ENCODE measurements around the gene ETDC. TPM values are rescaled to one million over a fixed set of nuclear protein-coding genes. Genes with fewer than 3 reads are reported as not detected.

ETDC gene
- not detected for total RNA-seq

- TF ChIP-seq, protein P1, sequence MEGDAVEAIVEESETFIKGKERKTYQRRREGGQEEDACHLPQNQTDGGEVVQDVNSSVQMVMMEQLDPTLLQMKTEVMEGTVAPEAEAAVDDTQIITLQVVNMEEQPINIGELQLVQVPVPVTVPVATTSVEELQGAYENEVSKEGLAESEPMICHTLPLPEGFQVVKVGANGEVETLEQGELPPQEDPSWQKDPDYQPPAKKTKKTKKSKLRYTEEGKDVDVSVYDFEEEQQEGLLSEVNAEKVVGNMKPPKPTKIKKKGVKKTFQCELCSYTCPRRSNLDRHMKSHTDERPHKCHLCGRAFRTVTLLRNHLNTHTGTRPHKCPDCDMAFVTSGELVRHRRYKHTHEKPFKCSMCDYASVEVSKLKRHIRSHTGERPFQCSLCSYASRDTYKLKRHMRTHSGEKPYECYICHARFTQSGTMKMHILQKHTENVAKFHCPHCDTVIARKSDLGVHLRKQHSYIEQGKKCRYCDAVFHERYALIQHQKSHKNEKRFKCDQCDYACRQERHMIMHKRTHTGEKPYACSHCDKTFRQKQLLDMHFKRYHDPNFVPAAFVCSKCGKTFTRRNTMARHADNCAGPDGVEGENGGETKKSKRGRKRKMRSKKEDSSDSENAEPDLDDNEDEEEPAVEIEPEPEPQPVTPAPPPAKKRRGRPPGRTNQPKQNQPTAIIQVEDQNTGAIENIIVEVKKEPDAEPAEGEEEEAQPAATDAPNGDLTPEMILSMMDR (IDR thresholded peaks at IDR 0.05; ENCODE audit: low read depth): no peak
Measured at GRCh38 chrX:135309430-135309923, at the start of gene ETDC. TSS of gene ETDC (plus strand) at chrX:135309480. CDS start at chrX:135309480, 0 bp downstream.

DNA sequence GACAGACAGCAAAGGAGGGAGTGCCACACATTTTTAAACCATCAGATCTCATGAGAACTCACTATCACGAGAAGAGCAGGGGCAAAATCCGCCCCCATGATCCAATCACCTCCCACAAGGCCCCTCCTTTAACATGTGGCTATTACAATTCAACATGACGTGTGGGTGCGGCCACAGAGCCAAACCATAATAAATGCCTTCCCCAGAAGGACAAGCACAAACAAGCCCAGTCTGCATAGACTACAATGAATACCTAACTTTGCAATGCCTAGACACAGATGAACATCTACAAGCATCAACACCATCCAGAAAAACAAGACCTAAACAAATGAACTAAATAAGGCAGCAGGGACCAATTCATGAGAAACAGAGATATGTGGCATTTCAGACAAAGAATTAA, 45.1 kb upstream of the ETDC start:
- TF ChIP-seq, protein P1 (IDR thresholded peaks at IDR 0.05; ENCODE audit: low read depth): no peak

- TF ChIP-seq, protein P1 (IDR thresholded peaks at IDR 0.05; ENCODE audit: low read depth): no peak
Measured at GRCh38 chrX:135273162-135273561, 36.1 kb upstream of the ETDC start.

DNA sequence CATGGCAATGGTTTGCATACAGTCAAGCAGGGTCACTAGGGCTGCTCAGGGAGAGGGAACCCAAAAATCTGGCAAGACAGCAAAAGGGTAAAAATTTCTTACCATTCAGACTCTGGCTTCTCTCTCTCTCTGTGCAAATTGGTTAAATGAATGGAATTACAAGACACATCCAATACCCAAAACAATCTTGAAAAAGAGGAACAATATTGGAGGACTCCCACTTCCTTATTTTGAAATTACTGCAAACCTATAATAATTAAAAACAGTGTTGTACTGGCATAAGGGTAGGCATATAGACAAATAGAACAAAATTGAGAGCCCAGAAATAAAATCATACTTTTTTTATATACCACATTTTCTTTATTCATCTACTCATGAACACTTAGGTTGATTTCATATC, 33.3 kb upstream of the ETDC start:
- TF ChIP-seq, protein P1 (IDR thresholded peaks at IDR 0.05; ENCODE audit: low read depth): no peak

DNA sequence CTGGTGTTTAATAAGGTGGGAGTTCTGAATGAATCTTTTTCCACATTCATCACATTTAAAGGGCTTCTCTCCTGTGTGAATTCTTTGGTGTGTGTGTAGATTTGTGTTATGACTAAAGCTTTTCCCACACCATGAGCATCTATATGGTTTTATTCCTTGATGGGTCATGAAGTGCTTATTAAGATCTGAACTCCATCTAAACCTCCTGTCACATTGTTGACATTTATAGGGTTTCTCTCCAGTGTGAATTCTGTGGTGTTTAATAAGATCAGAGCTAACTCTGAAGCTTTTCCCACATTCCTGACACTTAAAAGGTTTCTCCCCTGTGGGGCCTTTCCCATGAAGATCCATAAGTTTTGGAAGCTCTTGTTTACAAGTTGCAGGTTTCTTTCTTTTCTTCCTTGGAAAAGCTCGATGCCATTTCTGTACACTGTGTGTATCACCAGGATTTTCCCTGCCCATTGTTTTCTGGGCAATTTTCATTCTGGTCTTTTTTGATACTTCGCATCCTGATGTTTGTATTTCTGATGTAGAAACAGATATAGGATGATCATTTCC, 21.9 kb upstream of the ETDC start:
- TF ChIP-seq, protein P1 (IDR thresholded peaks at IDR 0.05; ENCODE audit: low read depth): no peak

DNA sequence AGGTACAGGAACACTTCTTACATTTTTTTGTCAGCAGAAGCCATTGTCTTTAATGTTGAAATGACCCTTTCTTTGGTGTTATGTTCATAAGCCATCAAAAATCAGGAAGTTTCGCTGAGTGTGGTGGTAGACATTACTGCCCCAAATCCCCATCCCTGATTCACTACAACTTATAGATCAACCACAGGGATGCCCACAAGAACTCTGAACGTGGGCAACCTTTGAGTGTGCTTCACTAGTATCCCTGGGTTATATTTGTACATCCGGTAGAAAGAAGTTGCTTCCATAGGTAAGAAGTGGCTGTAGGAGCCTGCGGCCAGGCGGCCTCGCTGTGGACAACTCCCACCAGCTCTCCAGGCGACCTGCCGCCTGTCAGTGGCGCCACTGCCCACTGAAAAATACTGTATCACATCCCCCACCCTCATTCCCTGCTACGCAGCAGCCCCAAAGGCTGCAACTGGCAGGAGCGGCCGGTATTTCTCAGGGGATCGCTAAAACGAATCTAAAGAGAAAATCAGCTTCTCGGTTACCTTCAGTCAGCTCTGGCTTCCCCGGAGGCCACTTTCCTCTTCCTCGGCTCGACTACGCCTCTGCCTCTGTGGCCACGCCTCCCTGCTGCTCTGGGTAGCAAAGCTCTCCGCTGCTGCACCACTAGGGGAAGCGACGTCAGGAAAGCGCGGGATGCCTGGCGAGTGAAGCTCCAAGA, 13.9 kb upstream of the ETDC start:
- TF ChIP-seq, protein P1 (IDR thresholded peaks at IDR 0.05; ENCODE audit: low read depth): no peak

- TF ChIP-seq, protein P1 (IDR thresholded peaks at IDR 0.05; ENCODE audit: low read depth): no peak
Measured at GRCh38 chrX:135295944-135296305, 13.4 kb upstream of the ETDC start.
